HepG2 (cell line): ENCODE data around the gene RDH8. TPM values are rescaled to one million over a fixed set of nuclear protein-coding genes. Genes with fewer than 3 reads are reported as not detected.

Experiments
- DMAP1 ChIP-seq: IDR thresholded peaks from 2 replicates; pipeline ENCODE4 v1.6.1; 2016
- DZIP1 ChIP-seq: sonication (generic); formaldehyde crosslinking; IDR thresholded peaks from 2 replicates; pipeline ENCODE4 v1.5.0; 2020; ENCODE audit warnings: mild to moderate bottlenecking, missing genetic modification reagents
- ESRRA ChIP-seq: sonication (generic); formaldehyde crosslinking; IDR thresholded peaks from 2 replicates; pipeline ENCODE4 v1.5.1; 2020; ENCODE audit warnings: mild to moderate bottlenecking, low read depth, missing genetic modification reagents
- FOXC1 ChIP-seq: sonication (generic); formaldehyde crosslinking; IDR thresholded peaks from 2 replicates; pipeline ENCODE4 v1.8.0; 2022; ENCODE audit warnings: mild to moderate bottlenecking, missing genetic modification reagents, borderline replicate concordance
- GABPA ChIP-seq, 2 experiments: IDR thresholded peaks; 2 replicates each; pipeline ENCODE4 v1.6.1; 2011 to 2016; ENCODE audit warnings: low read depth in 2 of 2, low read length in 1 of 2, missing biosample characterization in 1 of 2, missing genetic modification characterization in 1 of 2
- HMG20A ChIP-seq: IDR thresholded peaks from 2 replicates; pipeline ENCODE4 v1.6.1; 2016; ENCODE audit warnings: borderline replicate concordance
- KIAA2018 ChIP-seq: sonication (generic); formaldehyde crosslinking; IDR thresholded peaks from 2 replicates; pipeline ENCODE4 v1.5.0; 2020; ENCODE audit warnings: mild to moderate bottlenecking, missing genetic modification reagents, borderline replicate concordance
- MAFK ChIP-seq, 2 experiments: IDR thresholded peaks in 1 of 2; conservative IDR thresholded peaks in 1 of 2; 2 replicates each; pipeline ENCODE4 v1.6.1; 2011; ENCODE audit warnings: improper control_type of control experiment in 2 of 2, low read length in 2 of 2
- NCOR1 ChIP-seq: fragments of 200-600 bp; sonication (generic); IDR thresholded peaks from 2 replicates; pipeline ENCODE4 v1.7.0; 2017; ENCODE audit warnings: antibody characterized with exemption, low read length, borderline replicate concordance
- PHF20 ChIP-seq: sonication (generic); formaldehyde crosslinking; IDR thresholded peaks from 2 replicates; pipeline ENCODE4 v1.5.0; 2020; ENCODE audit warnings: mild to moderate bottlenecking, missing genetic modification reagents
- PHF8 ChIP-seq: sonication (generic); formaldehyde crosslinking; IDR thresholded peaks from 2 replicates; pipeline ENCODE4 v1.5.0; 2020; ENCODE audit warnings: missing genetic modification reagents
- SALL1 ChIP-seq: sonication (generic); formaldehyde crosslinking; IDR thresholded peaks from 2 replicates; pipeline ENCODE4 v1.8.0; 2022; ENCODE audit warnings: mild to moderate bottlenecking, missing genetic modification reagents
- SMC3 ChIP-seq: IDR thresholded peaks from 2 replicates; pipeline ENCODE4 v1.6.1; 2011; ENCODE audit warnings: low read length, improper control_type of control experiment
- SP1 ChIP-seq, 2 experiments: fragments of 450-650 bp in 1 of 2; sonication (generic) in 1 of 2; formaldehyde crosslinking in 1 of 2; IDR thresholded peaks; 2 replicates each; pipeline versions ENCODE4 v1.4.0 to v1.6.1; 2016 to 2020; ENCODE audit warnings: missing genetic modification reagents in 1 of 2
- SPEN ChIP-seq: sonication (generic); formaldehyde crosslinking; IDR thresholded peaks from 2 replicates; pipeline ENCODE4 v1.5.1; 2020; ENCODE audit warnings: low read depth, mild to moderate bottlenecking, missing genetic modification reagents
- STAG1 ChIP-seq: sonication (generic); formaldehyde crosslinking; IDR thresholded peaks from 2 replicates; pipeline ENCODE4 v1.4.0; 2020; ENCODE audit warnings: missing genetic modification reagents
- XBP1 ChIP-seq: sonication (generic); formaldehyde crosslinking; IDR thresholded peaks from 2 replicates; pipeline ENCODE4 v1.5.0; 2020; ENCODE audit warnings: missing genetic modification reagents
- ZBTB38 ChIP-seq: sonication (generic); formaldehyde crosslinking; IDR thresholded peaks from 2 replicates; pipeline ENCODE4 v1.5.1; 2020; ENCODE audit warnings: mild to moderate bottlenecking, missing genetic modification reagents
- ZNF224 ChIP-seq: sonication (generic); formaldehyde crosslinking; IDR thresholded peaks from 2 replicates; pipeline ENCODE4 v1.5.0; 2020; ENCODE audit warnings: mild to moderate bottlenecking, missing genetic modification reagents
- ZNF441 ChIP-seq: sonication (generic); formaldehyde crosslinking; IDR thresholded peaks from 2 replicates; pipeline ENCODE4 v1.7.0; 2021; ENCODE audit warnings: missing genetic modification reagents, borderline replicate concordance
- ZNF564 ChIP-seq: sonication (generic); formaldehyde crosslinking; IDR thresholded peaks from 2 replicates; pipeline ENCODE4 v1.8.1; 2023; ENCODE audit warnings: mild to moderate bottlenecking, missing genetic modification reagents
- polyA plus RNA-seq, 8 experiments: library from polyadenylated mRNA; depleted of rRNA in 3 of 8; stranded (reverse) in 7 of 8; unstranded in 1 of 8; fragments of >200 nt; fragmentation: Illumina TruSeq in 4 of 8; extraction: Trizol in 4 of 8; gene quantifications; 2 replicates each; pipeline versions ENCODE4 v1.2.1 to v1.2.3, GENCODE V29; 2011 to 2016; ENCODE audit warnings: low read depth in 4 of 8, missing spikeins in 1 of 8, mixed read lengths in 1 of 8; ENCODE audit not compliant: insufficient read depth in 1 of 8
- total RNA-seq, 5 experiments: library from RNA; depleted of rRNA; stranded (reverse); fragments of >200 nt; fragmentation: Illumina TruSeq; extraction: Trizol; gene quantifications; 2 replicates each; pipeline ENCODE4 v1.2.3, GENCODE V29; 2016; ENCODE audit warnings: low read depth in 1 of 5

The RDH8 gene
- total and polyA plus RNA-seq, 2 of the 13 experiments (the other 11 are each of a cell fraction or from before 2014, with no cell fraction given): not detected

- TF ChIP-seq GABPA (IDR thresholded peaks at IDR 0.05; ENCODE audit: low read depth, low read length) (peak; percentile 31), GABPA (CRISPR knock-in tag; IDR thresholded peaks at IDR 0.05; ENCODE audit: low read depth) (peak; percentile 73), SPEN (peak; percentile 86), ZBTB38 (CRISPR knock-in tag) (0 out of 2 replicates have a peak, but pooled peaks have one; percentile 31), FOXC1 (CRISPR knock-in tag) (peak; percentile 38; the same call in 1 of the 2 replicates), KIAA2018 (CRISPR knock-in tag) (no peak), DMAP1 (no peak), ZNF564 (CRISPR knock-in tag) (no peak), ESRRA (peak; percentile 91), XBP1 (CRISPR knock-in tag) (no peak), DZIP1 (CRISPR knock-in tag) (no peak), PHF20 (CRISPR knock-in tag) (peak; percentile 27; the same call in 1 of the 2 replicates), MAFK (conservative IDR thresholded peaks at IDR 0.05 in 1 of 2, IDR thresholded peaks at IDR 0.05 in 1 of 2; ENCODE audit: low read length in 2 of 2) (peak; percentile 91 to 96), PHF8 (CRISPR knock-in tag) (0 out of 2 replicates have a peak, but pooled peaks have one; percentile 29), SMC3 (peak; percentile 43; the same call in 1 of the 2 replicates), HMG20A (CRISPR knock-in tag) (peak; percentile 67; the same call in 1 of the 2 replicates), ZNF224 (no peak), NCOR1 (peak; percentile 54; the same call in 1 of the 2 replicates), STAG1 (CRISPR knock-in tag) (peak; percentile 53), SP1 (IDR thresholded peaks at IDR 0.05) (no peak), SP1 (CRISPR knock-in tag; IDR thresholded peaks at IDR 0.05) (0 out of 2 replicates have a peak, but pooled peaks have one; percentile 36), SALL1 (CRISPR knock-in tag) (peak; percentile 86), ZNF441 (CRISPR knock-in tag) (0 out of 2 replicates have a peak, but pooled peaks have one; percentile 14)
Observed at GRCh38 chr19:10001899-10002298, 11.4 kb upstream of the RDH8 start (continued).
